Osteoblast (primary cell): Measurements from ENCODE around the gene CASKIN1. TPM values are rescaled to one million over a fixed set of nuclear protein-coding genes. Genes with fewer than 3 reads are reported as not detected.
"Not testable (repeated sequence)": the region's sequence is repeated elsewhere in the genome, so short reads cannot be mapped to it uniquely, and the experiment has no call there.

Source experiments
- DNase-seq: peaks from one replicate; pipeline ENCODE4 v3.0.0; 2011; ENCODE audit warnings: low spot score, mixed read lengths; ENCODE audit not compliant: insufficient read length; ENCODE audit errors: missing footprints
- H2AFZ ChIP-seq: 2 replicates; pipeline ENCODE4 v1.6.0; 2011; ENCODE audit warnings: mild to moderate bottlenecking, low read length
- H3K27ac ChIP-seq: 2 replicates; pipeline ENCODE4 v1.5.1; 2011; ENCODE audit warnings: mild to moderate bottlenecking, low read depth, low read length, moderate library complexity
- H3K27me3 ChIP-seq: 2 replicates; pipeline ENCODE4 v1.6.0; 2012; ENCODE audit warnings: mild to moderate bottlenecking, control low read depth, inconsistent platforms, low read length, moderate library complexity; ENCODE audit not compliant: insufficient read depth
- H3K36me3 ChIP-seq: 2 replicates; pipeline ENCODE4 v1.5.1; 2011; ENCODE audit warnings: mild to moderate bottlenecking, low read length, control low read depth, moderate library complexity; ENCODE audit not compliant: insufficient read depth
- H3K4me1 ChIP-seq: 2 replicates; pipeline ENCODE4 v1.5.1; 2011; ENCODE audit warnings: mild to moderate bottlenecking, low read length, control low read depth, moderate library complexity; ENCODE audit not compliant: insufficient read depth
- H3K4me2 ChIP-seq: 2 replicates; pipeline ENCODE4 v1.6.0; 2011; ENCODE audit warnings: mild to moderate bottlenecking, low read length; ENCODE audit not compliant: insufficient read depth
- H3K4me3 ChIP-seq: fragments of 200-600 bp; sonication (generic); 3 replicates; pipeline ENCODE4 v1.5.1; 2012; ENCODE audit warnings: mild to moderate bottlenecking, low read length, inconsistent platforms; ENCODE audit not compliant: insufficient read depth
- H3K79me2 ChIP-seq: 2 replicates; pipeline ENCODE4 v1.6.0; 2012; ENCODE audit warnings: mild to moderate bottlenecking, low read length, control low read depth, inconsistent platforms; ENCODE audit not compliant: insufficient read depth
- H3K9me3 ChIP-seq: 2 replicates; pipeline ENCODE4 v1.5.1; 2011; ENCODE audit warnings: low read depth, low read length, control low read depth
- H4K20me1 ChIP-seq: 2 replicates; pipeline ENCODE4 v1.6.0; 2012; ENCODE audit warnings: mild to moderate bottlenecking, low read length, control low read depth; ENCODE audit not compliant: insufficient read depth
- CTCF ChIP-seq: IDR thresholded peaks from 2 replicates; pipeline ENCODE4 v1.5.1; 2011; ENCODE audit warnings: mild to moderate bottlenecking, low read depth, low read length, moderate library complexity; ENCODE audit errors: extremely low read depth
- total RNA-seq: library from RNA; depleted of rRNA; stranded (reverse); fragments of >200 nt; gene quantifications from 2 replicates; pipeline ENCODE4 v1.2.3, GENCODE V29; 2012

CASKIN1 gene
- total RNA-seq, 1 donor: not detected

DNA sequence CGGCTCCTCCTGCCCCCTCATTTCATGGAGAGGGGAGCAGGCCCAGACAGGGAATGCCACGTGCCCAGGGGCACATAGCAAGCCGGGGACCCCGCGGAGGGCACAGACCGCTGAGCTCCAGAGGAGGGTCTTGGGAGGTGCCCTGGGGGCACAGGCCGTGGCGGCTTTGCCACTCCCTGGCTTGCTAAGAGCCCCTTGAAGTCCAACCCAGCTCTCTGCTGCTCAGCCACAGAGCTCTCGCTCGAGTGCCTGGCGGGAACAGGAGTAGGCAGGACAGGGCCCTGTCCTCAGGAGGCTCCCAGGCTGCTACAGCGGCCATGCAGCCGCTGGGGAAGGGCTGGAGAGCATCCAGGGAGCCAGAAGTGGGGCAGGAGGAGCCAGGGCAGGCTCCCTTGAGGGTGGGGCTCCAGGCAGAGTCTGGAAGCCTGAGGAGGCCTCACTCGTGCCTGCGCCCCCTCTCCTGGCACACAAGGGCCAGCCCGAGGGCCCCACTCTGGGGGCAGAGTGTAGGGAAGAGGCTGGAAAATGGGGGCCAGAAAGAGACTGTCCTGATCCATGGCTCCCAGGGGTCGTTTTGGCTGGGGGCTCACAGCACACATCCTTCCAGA is 52.4 kb downstream of the CASKIN1 start:
- no peak for TF ChIP-seq CTCF
- Histone ChIP-seq H3K4me3 (no peak overlapping the region), H4K20me1 (peaks cover 25% of the 10 kb centered on the region), H3K4me1 (peaks cover 3% of the 10 kb centered on the region), H3K27me3 (no peaks in the 10 kb centered on the region), H3K9me3 (no peaks in the 10 kb centered on the region), H3K36me3 (no peaks in the 10 kb centered on the region), H3K27ac (no peak overlapping the region), H2AFZ (no peak overlapping the region), H3K79me2 (no peaks in the 10 kb centered on the region), H3K4me2 (no peak overlapping the region)
- peak; percentile 66 for DNase-seq

- H3K9me3 ChIP-seq: no peaks in the 10 kb centered on the region
- H3K36me3 ChIP-seq: no peaks in the 10 kb centered on the region
- no peak for TF ChIP-seq CTCF
- H4K20me1 ChIP-seq: peaks cover 21% of the 10 kb centered on the region
- H3K27me3 ChIP-seq: no peaks in the 10 kb centered on the region
- H3K79me2 ChIP-seq: no peaks in the 10 kb centered on the region
- H3K4me3 ChIP-seq: no peak overlapping the region
- H3K4me2 ChIP-seq: no peak overlapping the region
- H3K4me1 ChIP-seq: no peaks in the 10 kb centered on the region
- DNase-seq: peak; percentile 91
- no peak overlapping the region for H3K27ac ChIP-seq
- H2AFZ ChIP-seq: no peak overlapping the region
Measured at GRCh38 chr16:2142942-2143877, 53.2 kb downstream of the CASKIN1 start.

DNA sequence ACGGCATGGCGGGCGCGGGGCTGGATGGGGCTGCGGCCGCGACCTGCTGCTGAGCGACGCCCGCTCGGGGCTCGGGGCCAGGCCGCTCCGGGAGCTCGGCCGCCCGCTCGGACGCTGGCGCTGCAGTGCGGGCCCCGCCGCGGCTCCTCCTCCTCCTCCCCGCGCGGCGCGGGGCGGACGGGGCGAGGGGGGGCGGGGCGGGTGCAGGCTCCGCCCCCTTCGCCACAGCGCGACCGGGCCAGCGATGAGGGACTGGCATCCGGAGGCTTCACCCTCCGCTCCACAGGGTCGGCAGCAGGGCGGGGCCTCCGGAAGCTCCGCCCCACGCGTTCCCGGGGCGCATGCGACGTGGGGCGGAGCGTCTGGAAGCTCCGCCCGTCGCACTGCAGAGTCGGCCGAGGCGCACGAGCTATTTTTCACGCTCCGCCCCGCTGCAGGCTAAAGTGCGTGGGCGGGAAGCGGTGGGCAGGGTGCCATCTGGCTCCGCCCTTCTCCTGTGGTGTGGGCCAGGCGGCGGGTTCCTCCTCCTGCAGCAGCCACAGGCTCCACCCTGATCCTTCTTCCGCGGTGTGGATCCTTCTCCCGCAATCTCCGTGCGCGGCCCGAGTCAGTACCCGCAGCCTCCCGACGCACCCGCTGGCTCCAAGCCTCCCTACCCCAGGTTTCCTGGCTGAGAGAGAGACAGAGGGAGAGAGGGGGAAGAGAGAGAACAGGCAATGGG is 60.5 kb downstream of the CASKIN1 start, which contains the start of gene PKD1:
PKD1 (minus strand) TSS at position 129 of the 721 bp plus-strand sequence. CDS start 209 bp downstream, outside the sequence.
- H3K4me2 ChIP-seq: peak within 1 kb of the TSS; percentile 70
- peak within 1 kb of the TSS; percentile 62 for H2AFZ ChIP-seq
- not testable (repeated sequence) for H3K27ac ChIP-seq, H3K4me1 ChIP-seq, H3K36me3 ChIP-seq, H4K20me1 ChIP-seq, H3K27me3 ChIP-seq, H3K9me3 ChIP-seq
- peaks cover 14% of the 10 kb centered on the region for H3K79me2 ChIP-seq
- peak; percentile 92 for DNase-seq
- H3K4me3 ChIP-seq: peak within 1 kb of the TSS; percentile 70

GRCh38 chr16:2135071-2135470 is 61.3 kb downstream of the CASKIN1 start:
- not testable (repeated sequence) for H3K4me2 ChIP-seq, H3K27me3 ChIP-seq, H3K9me3 ChIP-seq, H3K36me3 ChIP-seq, H4K20me1 ChIP-seq, H2AFZ ChIP-seq, H3K4me1 ChIP-seq, DNase-seq, H3K27ac ChIP-seq
- Histone ChIP-seq H3K4me3 (peak overlapping the region; percentile 70), H3K79me2 (peaks cover 23% of the 10 kb centered on the region)

DNA sequence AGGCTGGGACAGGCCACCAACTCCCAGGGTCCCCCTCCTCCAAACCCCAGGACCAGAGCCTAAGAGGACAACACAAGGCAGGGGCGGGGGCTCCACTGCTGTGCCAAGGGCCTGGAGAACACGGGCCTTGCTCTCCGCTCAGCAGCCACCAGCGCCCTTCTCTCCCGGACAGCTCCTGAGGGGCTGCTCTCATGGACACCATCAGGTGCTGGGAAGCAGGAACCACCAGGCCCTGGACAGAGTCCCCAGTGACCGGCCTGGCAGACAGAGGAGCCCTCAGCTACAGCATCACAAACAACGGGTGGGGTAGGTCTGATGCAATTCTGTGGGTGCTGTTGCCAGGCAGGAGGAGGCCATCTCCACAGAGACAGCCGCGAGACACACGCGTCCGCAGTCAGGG is 62.6 kb downstream of the CASKIN1 start:
- H4K20me1 ChIP-seq, H3K27me3 ChIP-seq, H3K9me3 ChIP-seq, H3K4me2 ChIP-seq, H3K36me3 ChIP-seq, DNase-seq, H3K4me1 ChIP-seq, H2AFZ ChIP-seq, H3K27ac ChIP-seq: not testable (repeated sequence)
- Histone ChIP-seq H3K79me2 (peaks cover 26% of the 10 kb centered on the region), H3K4me3 (peak overlapping the region; percentile 25)

DNA sequence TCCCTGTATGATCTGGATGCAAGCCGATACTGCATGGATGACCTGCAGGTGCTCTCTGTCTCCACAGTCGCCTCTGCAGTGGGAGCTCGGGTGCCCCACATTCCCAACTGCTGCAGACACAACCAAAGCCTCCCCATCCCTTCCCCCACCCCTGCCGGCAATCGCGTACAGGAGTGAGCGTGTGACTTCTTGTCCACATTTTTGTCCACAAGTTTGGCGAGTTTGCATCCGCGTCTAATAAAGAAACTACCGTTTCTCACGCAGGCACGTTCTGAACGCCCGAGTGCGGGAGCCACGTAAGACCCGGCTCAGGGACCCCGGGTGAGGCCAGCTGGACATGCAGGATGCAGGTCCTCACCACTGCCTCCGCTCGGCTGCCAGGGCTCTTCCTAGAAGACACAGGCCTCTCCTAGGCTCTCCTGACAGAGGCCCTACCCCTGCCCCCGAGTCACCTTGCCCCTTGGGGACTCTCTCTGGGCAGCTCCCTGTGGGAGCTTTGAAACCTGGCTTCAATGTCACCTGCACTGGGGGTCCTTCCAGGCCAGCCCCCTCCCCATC is 66.4 kb downstream of the CASKIN1 start:
- H3K36me3 ChIP-seq, H3K4me3 ChIP-seq, H3K27me3 ChIP-seq, H3K9me3 ChIP-seq, H2AFZ ChIP-seq, H3K27ac ChIP-seq, H3K4me2 ChIP-seq, DNase-seq: not testable (repeated sequence)
- H4K20me1 ChIP-seq: peaks cover 14% of the 10 kb centered on the region
- H3K4me1 ChIP-seq: peaks cover 29% of the 10 kb centered on the region
- H3K79me2 ChIP-seq: peaks cover 52% of the 10 kb centered on the region
